B cell (primary cell): ENCODE results near the gene HSF4.

Source experiments
- CTCF ChIP-seq: fragments of 200-600 bp; IDR thresholded peaks from one replicate; pipeline ENCODE4 v1.8.0; 2022; ENCODE audit warnings: antibody characterized with exemption, mild to moderate bottlenecking
- EZH2 ChIP-seq: IDR thresholded peaks from 2 replicates; pipeline ENCODE4 v1.6.1; 2012; ENCODE audit warnings: borderline replicate concordance, low read depth, mild to moderate bottlenecking, moderate library complexity, low read length; ENCODE audit not compliant: insufficient read depth, poor library complexity, severe bottlenecking

GRCh38 chr16:67191411-67191994 is 27.0 kb downstream of the HSF4 start:
- TF ChIP-seq CTCF: no peak
- TF ChIP-seq EZH2: no peak
